A549 treated with CORT108297 at 1 μM for 4 hours (cell line): ENCODE data around the gene PADI1. TPM values are rescaled to one million over a fixed set of nuclear protein-coding genes. Genes with fewer than 3 reads are reported as not detected.

Source experiments
- total RNA-seq: library from RNA; stranded (reverse); fragments of 200-300 nt; extraction: Qiagen RNA extraction; gene quantifications from 5 replicates; pipeline ENCODE4 v1.2.3, GENCODE V29; 2022

The PADI1 gene, protein sequence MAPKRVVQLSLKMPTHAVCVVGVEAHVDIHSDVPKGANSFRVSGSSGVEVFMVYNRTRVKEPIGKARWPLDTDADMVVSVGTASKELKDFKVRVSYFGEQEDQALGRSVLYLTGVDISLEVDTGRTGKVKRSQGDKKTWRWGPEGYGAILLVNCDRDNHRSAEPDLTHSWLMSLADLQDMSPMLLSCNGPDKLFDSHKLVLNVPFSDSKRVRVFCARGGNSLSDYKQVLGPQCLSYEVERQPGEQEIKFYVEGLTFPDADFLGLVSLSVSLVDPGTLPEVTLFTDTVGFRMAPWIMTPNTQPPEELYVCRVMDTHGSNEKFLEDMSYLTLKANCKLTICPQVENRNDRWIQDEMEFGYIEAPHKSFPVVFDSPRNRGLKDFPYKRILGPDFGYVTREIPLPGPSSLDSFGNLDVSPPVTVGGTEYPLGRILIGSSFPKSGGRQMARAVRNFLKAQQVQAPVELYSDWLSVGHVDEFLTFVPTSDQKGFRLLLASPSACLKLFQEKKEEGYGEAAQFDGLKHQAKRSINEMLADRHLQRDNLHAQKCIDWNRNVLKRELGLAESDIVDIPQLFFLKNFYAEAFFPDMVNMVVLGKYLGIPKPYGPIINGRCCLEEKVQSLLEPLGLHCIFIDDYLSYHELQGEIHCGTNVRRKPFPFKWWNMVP
- total RNA-seq: 1.4 to 2.1 TPM (median 1.9 TPM) in 5 replicates

DNA sequence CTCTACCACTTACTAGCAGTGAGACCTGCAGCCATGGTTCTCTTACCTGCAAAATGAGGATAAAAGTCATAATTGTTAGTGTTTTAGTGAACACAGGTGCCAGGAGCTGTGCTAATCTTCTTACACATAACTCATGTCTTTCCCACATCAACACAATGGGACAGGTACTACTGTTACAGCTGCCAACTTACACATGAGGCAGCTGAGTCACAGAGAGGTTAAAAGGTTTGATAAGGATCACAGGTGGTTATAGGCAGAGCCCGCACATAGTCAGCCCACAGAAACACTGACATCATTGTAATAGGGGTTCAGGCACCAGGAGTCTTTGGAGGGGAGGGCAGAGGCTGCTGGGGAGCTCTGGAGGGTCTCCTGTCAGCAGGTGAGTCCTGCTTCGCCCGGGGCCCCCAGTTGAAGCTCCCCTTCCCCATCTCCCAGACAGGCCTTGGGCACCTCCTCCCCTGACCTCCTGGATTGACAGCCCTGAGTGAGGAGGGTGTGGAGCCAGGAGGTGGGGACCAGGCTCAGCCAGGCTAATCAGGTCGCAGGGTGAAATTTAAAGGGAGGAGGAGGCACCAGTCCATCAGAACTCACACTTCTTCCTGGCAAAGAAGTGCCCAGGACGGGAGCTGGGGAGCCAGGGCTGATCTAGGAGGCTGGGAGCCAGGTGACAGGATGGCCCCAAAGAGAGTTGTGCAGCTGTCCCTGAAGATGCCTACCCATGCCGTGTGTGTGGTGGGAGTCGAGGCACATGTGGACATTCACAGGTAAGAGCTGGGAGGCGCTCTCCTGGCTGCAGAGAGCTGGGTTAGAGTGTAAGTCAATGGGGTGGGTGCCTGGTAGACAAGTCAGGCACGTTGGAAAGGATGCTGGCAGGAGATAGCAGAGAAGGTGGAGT, at the start of gene PADI1:
Gene PADI1 (plus strand): TSS at position 583 of the 895 bp plus-strand sequence. CDS start 90 bp downstream, at position 673.

DNA sequence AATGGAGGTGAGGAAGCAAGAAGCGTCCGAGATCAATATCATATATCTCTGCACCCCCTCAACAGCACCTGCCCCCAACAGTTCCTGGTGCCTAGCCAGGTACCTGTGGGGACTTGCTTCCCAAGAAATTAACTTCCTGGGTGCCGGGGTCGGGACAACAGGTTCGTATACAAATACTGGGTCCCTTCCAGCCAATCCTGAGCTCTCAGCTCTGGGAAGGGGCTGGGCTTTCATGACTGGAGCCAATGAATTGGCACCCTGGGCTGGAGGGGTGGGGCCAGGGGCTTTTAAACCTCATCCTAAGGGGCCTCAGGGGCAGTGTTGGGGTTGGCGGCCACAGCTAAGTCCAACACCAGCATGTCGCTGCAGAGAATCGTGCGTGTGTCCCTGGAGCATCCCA, 43.9 kb downstream of the PADI1 start, which contains the start of gene PADI3:
Gene PADI3 (plus strand): TSS at position 318 of the 400 bp plus-strand sequence. CDS start 40 bp downstream, at position 358.

Other genes starting within 250 kb of the PADI1 start
- gene MFAP2, start 224.5 kb upstream of the PADI1 start, total RNA-seq: 0.35 to 0.62 TPM (median 0.45 TPM) in 5 replicates
- gene ATP13A2, start 193.2 kb upstream of the PADI1 start, total RNA-seq: 20.9 to 30.3 TPM (median 26.8 TPM) in 5 replicates
- gene SDHB, start 151.1 kb upstream of the PADI1 start, total RNA-seq: 102 to 112 TPM (median 108 TPM) in 5 replicates
- gene PADI2, start 85.7 kb upstream of the PADI1 start, total RNA-seq: 0.98 to 1.5 TPM (median 1.3 TPM) in 5 replicates
- gene PADI3, start 44.0 kb downstream of the PADI1 start, total RNA-seq: 1.1 to 1.7 TPM (median 1.5 TPM) in 5 replicates
- gene PADI4, start 103.1 kb downstream of the PADI1 start, total RNA-seq: not detected in 5 replicates
- not detected in 5 replicates for gene PADI6, start 167.1 kb downstream of the PADI1 start, total RNA-seq
- gene RCC2, start 234.5 kb downstream of the PADI1 start, total RNA-seq: 60.0 to 66.0 TPM (median 62.5 TPM) in 5 replicates